Epithelial cell of esophagus (primary cell): Measurements from ENCODE around the gene GIMAP7.

Experiments used
- DNase-seq: peaks from one replicate; pipeline ENCODE4 v3.0.0; 2010; ENCODE audit warnings: low read depth
- H3K4me3 ChIP-seq: 2 replicates; pipeline ENCODE4 v1.5.1; 2011; ENCODE audit warnings: mild to moderate bottlenecking, low read length, control low read depth
- TF ChIP-seq, protein P1 (sequence below): IDR thresholded peaks from 2 replicates; pipeline ENCODE4 v1.5.1; 2011; ENCODE audit warnings: low read depth, mild to moderate bottlenecking, low read length, control low read depth, inconsistent platforms; ENCODE audit not compliant: insufficient read depth; ENCODE audit errors: missing control alignments

Gene GIMAP7

DNA sequence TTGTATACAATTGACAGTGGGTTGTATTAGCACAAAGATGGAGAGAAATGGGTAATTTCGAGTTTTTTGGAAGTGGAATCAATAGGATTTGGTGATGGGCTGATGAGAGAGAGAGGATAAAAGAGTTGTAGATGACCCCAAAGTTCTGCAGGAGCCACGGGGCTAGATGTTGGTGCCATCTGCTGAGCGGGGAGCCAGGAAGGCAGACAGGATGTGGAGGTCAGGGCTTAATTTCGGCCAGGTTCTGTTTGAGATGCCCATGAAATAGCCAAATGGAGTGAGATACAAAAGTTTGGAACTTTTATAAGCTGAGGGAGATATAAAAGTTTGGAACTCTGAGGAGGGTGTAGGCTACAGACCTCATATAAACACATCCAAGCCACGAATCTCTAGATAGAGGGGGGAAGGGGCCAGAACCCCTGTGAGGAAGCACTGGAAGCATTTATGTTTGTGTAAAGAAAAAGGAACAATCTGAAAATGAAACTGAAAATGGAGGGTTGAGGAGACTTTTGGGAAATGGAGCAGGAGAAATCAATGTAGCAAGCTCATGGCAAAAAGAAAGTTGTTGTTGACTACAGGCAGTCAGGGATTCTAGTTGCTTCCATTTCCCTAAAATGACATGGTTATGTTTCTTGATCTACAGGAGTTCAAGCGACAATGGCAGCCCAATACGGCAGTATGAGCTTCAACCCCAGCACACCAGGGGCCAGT is 54.7 kb downstream of the GIMAP7 start:
- DNase-seq: no peak
- H3K4me3 ChIP-seq: no peak overlapping the region
- TF ChIP-seq, protein P1, sequence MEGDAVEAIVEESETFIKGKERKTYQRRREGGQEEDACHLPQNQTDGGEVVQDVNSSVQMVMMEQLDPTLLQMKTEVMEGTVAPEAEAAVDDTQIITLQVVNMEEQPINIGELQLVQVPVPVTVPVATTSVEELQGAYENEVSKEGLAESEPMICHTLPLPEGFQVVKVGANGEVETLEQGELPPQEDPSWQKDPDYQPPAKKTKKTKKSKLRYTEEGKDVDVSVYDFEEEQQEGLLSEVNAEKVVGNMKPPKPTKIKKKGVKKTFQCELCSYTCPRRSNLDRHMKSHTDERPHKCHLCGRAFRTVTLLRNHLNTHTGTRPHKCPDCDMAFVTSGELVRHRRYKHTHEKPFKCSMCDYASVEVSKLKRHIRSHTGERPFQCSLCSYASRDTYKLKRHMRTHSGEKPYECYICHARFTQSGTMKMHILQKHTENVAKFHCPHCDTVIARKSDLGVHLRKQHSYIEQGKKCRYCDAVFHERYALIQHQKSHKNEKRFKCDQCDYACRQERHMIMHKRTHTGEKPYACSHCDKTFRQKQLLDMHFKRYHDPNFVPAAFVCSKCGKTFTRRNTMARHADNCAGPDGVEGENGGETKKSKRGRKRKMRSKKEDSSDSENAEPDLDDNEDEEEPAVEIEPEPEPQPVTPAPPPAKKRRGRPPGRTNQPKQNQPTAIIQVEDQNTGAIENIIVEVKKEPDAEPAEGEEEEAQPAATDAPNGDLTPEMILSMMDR: no peak
